Naive thymus-derived CD8-positive, alpha-beta T cell (primary cell): Measurements from ENCODE around the gene RAET1G. TPM values are rescaled to one million over a fixed set of nuclear protein-coding genes. Genes with fewer than 3 reads are reported as not detected.
"Not testable (repeated sequence)": the region's sequence is repeated elsewhere in the genome, so short reads cannot be mapped to it uniquely, and the experiment has no call there.

Experiments used
- ATAC-seq, 2 donors: fragments of 150-1000 bp; cut with Tn5 transposase in 1 of 2; sonication (Bioruptor Pico), chemical (Tn5 transposase) in 1 of 2; 1 replicate in 1 of 2; 2 replicates in 1 of 2; pipeline ENCODE4 v1.10.0; 2021; ENCODE audit warnings: mild to moderate bottlenecking in 2 of 2, moderate library complexity in 2 of 2
- POLR2A ChIA-PET: fragments of 350-600 bp; sonication (Branson Sonifier 250); formaldehyde crosslinking; loops from one replicate; lab custom pipeline; 2021; ENCODE audit warnings: antibody characterized with exemption; lab: Charles Lee
- DNase-seq, 10 donors: peaks; one replicate each; pipeline versions ENCODE4 v3.0.0 to v3.0.0-alpha.2; 2020 to 2022
- H3K27ac Mint-ChIP-seq, 10 donors: one replicate each; pipeline ENCODE4 v1.8.0; 2020 to 2022; ENCODE audit warnings: mild to moderate bottlenecking in 10 of 10, mixed read lengths in 10 of 10, moderate library complexity in 4 of 10, inconsistent platforms in 1 of 10
- H3K27me3 Mint-ChIP-seq, 5 donors: one replicate each; pipeline ENCODE4 v1.8.0; 2021 to 2022; ENCODE audit warnings: mixed read lengths in 5 of 5
- H3K36me3 Mint-ChIP-seq, 3 donors: one replicate each; pipeline ENCODE4 v1.8.0; 2020 to 2022; ENCODE audit warnings: mixed read lengths in 3 of 3, mild to moderate bottlenecking in 2 of 3, inconsistent platforms in 1 of 3
- H3K4me1 Mint-ChIP-seq, 4 donors: one replicate each; pipeline ENCODE4 v1.8.0; 2021 to 2022; ENCODE audit warnings: mixed read lengths in 4 of 4
- H3K4me3 Mint-ChIP-seq, 10 donors: one replicate each; pipeline ENCODE4 v1.8.0; 2020 to 2022; ENCODE audit warnings: mild to moderate bottlenecking in 10 of 10, mixed read lengths in 10 of 10, moderate library complexity in 6 of 10, inconsistent platforms in 1 of 10
- H3K9me3 Mint-ChIP-seq, 9 donors: one replicate each; pipeline ENCODE4 v1.8.0; 2020 to 2022; ENCODE audit warnings: mixed read lengths in 9 of 9, mild to moderate bottlenecking in 3 of 9, inconsistent platforms in 1 of 9, moderate library complexity in 1 of 9
- polyA plus RNA-seq, 3 donors: library from polyadenylated mRNA; unstranded; fragments of 300-500 nt; fragmentation: Illumina TruSeq; gene quantifications; one replicate each; pipeline ENCODE4 v1.2.3, GENCODE V29; 2021
- total RNA-seq, 8 experiments: library from RNA in 2 of 8; stranded (reverse) in 2 of 8; gene quantifications; one replicate each; pipeline ENCODE4 v1.2.3 and lab custom pipeline; 2021 to 2026

The RAET1G gene
- total and polyA plus RNA-seq, 5 experiments from 2014 or later = not detected

- ATAC-seq = no peak
- Mint-ChIP-seq H3K4me3 (no peak overlapping the region), H3K36me3 (no peaks in the 10 kb centered on the region), H3K27ac (no peak overlapping the region), H3K4me1 (peaks cover 7 to 9% (median 8%) of the 10 kb centered on the region in 4 donors), H3K9me3 (no peaks in the 10 kb centered on the region), H3K27me3 (peaks cover 49 to 72% (median 68%) of the 10 kb centered on the region in 5 donors)
- DNase-seq = no peak
- POLR2A ChIA-PET = no interaction called here
Observed at GRCh38 chr6:149951096-149951495, 28.2 kb upstream of the RAET1G start.

GRCh38 chr6:149950423-149950822, 27.5 kb upstream of the RAET1G start:
- Mint-ChIP-seq H3K4me3 (no peak overlapping the region), H3K4me1 (peaks cover 4 to 9% (median 8%) of the 10 kb centered on the region in 4 donors), H3K9me3 (no peaks in the 10 kb centered on the region), H3K36me3 (no peaks in the 10 kb centered on the region), H3K27me3 (peaks cover 42 to 66% (median 61%) of the 10 kb centered on the region in 5 donors), H3K27ac (no peak overlapping the region)
- ATAC-seq = no peak
- no peak for DNase-seq
- POLR2A ChIA-PET = no interaction called here

DNA sequence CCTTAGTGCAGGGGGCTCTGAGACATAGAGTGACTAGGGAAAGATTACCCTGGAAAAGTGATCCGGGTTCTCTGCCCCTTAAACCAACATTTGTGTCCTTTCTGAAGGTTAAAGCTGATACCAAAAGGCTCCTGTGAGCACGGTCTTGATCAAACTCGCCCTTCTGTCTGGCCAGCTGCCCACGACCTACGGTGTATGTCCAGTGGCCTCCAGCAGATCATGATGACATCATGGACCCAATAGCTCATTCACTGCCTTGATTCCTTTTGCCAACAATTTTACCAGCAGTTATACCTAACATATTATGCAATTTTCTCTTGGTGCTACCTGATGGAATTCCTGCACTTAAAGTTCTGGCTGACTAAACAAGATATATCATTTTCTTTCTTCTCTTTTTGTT, 25.7 kb upstream of the RAET1G start:
- POLR2A ChIA-PET = no interaction called here
- no peaks in the 10 kb centered on the region for H3K9me3 Mint-ChIP-seq
- H3K27me3 Mint-ChIP-seq = peaks cover 38 to 55% (median 55%) of the 10 kb centered on the region in 5 donors
- no peaks in the 10 kb centered on the region for H3K36me3 Mint-ChIP-seq
- H3K27ac Mint-ChIP-seq = peak overlapping the region in 1 of 10 donors; percentile 9
- H3K4me3 Mint-ChIP-seq = no peak overlapping the region
- DNase-seq (no peak), ATAC-seq (no peak)
- peaks cover 0 to 2% (median 1%) of the 10 kb centered on the region in 4 donors for H3K4me1 Mint-ChIP-seq

- no peak for ATAC-seq
- H3K9me3 Mint-ChIP-seq = no peaks in the 10 kb centered on the region
- peaks cover 32 to 51% (median 49%) of the 10 kb centered on the region in 5 donors for H3K27me3 Mint-ChIP-seq
- no peak overlapping the region for H3K4me3 Mint-ChIP-seq
- no peaks in the 10 kb centered on the region for H3K36me3 Mint-ChIP-seq
- peaks cover 0 to 1% (median 0%) of the 10 kb centered on the region in 4 donors for H3K4me1 Mint-ChIP-seq
- POLR2A ChIA-PET = no interaction called here
- no peak overlapping the region for H3K27ac Mint-ChIP-seq
- DNase-seq = no peak
Observed at GRCh38 chr6:149948011-149948410, 25.1 kb upstream of the RAET1G start.

DNA sequence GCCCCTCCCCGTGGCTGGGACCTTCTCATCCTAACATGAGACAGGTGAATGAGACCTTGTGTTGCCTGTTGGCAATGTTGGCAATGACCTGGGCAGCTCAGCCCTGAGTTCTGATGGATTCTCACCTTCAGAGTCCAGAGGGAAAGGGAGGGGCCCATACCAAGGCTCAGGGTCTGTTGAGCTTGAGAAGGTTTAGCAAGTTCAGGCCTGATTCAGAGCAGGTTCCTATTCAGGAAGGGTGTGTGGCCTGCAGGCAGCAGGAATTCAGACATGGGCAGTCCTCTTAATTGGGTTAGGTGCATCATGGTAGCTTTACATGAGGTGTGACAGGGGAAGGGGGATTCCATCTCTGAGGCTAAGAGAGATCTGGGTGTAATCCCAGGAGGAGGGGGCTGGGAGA, 24.6 kb upstream of the RAET1G start:
- DNase-seq, H3K36me3 Mint-ChIP-seq, H3K27ac Mint-ChIP-seq, H3K4me3 Mint-ChIP-seq, H3K4me1 Mint-ChIP-seq, ATAC-seq, POLR2A ChIA-PET, H3K9me3 Mint-ChIP-seq: not testable (repeated sequence)
- peaks cover 27 to 46% (median 44%) of the 10 kb centered on the region in 5 donors for H3K27me3 Mint-ChIP-seq

DNA sequence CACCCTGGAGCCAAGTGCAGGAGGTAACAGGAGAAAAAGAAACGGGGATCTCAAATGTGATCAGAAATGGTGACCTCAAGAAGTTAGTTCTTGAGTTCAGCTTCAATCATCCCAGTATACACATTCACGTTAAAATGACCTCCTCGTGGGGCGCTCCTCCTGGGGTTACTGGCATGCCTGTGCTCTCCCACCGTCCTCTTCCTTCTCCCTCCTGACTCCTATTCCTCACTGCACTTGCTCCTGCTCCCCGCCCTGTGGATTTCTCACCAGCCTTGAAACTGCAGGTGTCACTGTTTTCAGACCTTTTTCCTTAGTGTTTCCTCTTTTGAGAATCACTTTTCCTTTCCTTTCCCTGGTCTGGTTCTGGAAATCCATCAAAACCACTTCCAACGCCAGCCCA, 23.7 kb upstream of the RAET1G start:
- H3K4me3 Mint-ChIP-seq, ATAC-seq, H3K27ac Mint-ChIP-seq, H3K9me3 Mint-ChIP-seq, POLR2A ChIA-PET, DNase-seq, H3K36me3 Mint-ChIP-seq: not testable (repeated sequence)
- Mint-ChIP-seq H3K27me3 (peaks cover 23 to 40% (median 35%) of the 10 kb centered on the region in 5 donors), H3K4me1 (peaks cover 4 to 11% (median 9%) of the 10 kb centered on the region in 4 donors)

- H3K36me3 Mint-ChIP-seq, ATAC-seq, POLR2A ChIA-PET, H3K9me3 Mint-ChIP-seq, H3K4me3 Mint-ChIP-seq, DNase-seq: not testable (repeated sequence)
- H3K4me1 Mint-ChIP-seq = peaks cover 7 to 19% (median 17%) of the 10 kb centered on the region in 4 donors
- peak overlapping the region in 1 of 10 donors; percentile 34 for H3K27ac Mint-ChIP-seq
- peaks cover 20 to 34% (median 26%) of the 10 kb centered on the region in 5 donors for H3K27me3 Mint-ChIP-seq
Observed at GRCh38 chr6:149945276-149945675, 22.4 kb upstream of the RAET1G start.

- DNase-seq, POLR2A ChIA-PET, H3K36me3 Mint-ChIP-seq, ATAC-seq, H3K9me3 Mint-ChIP-seq: not testable (repeated sequence)
- Mint-ChIP-seq H3K4me3 (peak overlapping the region; percentile 19 to 98 (median 93)), H3K4me1 (peaks cover 13 to 33% (median 32%) of the 10 kb centered on the region in 4 donors), H3K27ac (peak overlapping the region in 6 of 10 donors; percentile 36 to 98 (median 62)), H3K27me3 (peaks cover 21 to 37% (median 34%) of the 10 kb centered on the region in 5 donors)
Observed at GRCh38 chr6:149943321-149943720, 20.4 kb upstream of the RAET1G start.

- H3K27me3 Mint-ChIP-seq = peaks cover 20 to 38% (median 31%) of the 10 kb centered on the region in 5 donors
- H3K36me3 Mint-ChIP-seq = peaks cover 0 to 6% (median 1%) of the 10 kb centered on the region in 3 donors
- peak overlapping the region in 7 of 10 donors; percentile 40 to 98 (median 87) for H3K27ac Mint-ChIP-seq
Observed at GRCh38 chr6:149942461-149942829, 19.5 kb upstream of the RAET1G start.

DNA sequence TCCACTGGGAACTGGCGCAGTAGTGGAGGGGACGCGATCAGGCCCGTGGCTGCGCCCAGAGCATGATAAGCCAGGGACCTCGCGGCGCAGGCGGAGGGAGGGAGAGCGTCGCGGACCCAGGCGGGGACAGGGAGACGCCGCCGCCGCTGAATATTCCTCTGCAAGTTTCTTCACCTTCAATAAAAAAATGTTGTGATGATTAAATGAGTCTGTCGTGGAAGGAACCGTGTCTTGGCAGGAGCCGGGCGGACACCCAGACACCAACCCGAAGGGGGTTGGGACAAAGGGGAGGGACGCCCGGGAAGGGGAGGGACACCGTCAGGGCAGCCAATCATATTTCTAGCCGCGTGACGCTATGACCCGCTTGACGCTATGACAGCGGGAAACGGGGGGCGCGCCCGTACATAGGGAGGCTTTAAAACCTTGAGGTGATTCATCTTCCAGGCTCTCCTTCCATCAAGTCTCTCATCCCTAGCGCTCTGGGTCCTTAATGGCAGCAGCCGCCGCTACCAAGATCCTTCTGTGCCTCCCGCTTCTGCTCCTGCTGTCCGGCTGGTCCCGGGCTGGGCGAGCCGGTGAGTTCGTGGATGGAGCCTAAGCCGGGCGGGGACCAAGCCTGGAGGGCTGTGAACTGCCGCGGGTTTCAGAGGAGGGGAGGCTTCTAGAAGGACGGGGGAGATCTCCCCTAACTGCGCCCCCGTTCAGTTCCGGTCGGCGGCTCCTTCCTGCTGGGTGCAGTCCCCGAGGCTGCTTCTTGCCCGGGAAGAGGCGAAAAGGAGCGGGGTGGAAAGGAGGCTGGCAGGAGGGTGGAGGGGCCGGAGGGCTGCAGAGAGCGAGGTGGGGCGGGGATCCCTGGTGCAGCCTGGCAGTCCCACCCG, 18.9 kb upstream of the RAET1G start, which contains the start of gene ULBP2:
TSS of gene ULBP2 (plus strand) at position 432 of the 878 bp plus-strand sequence. CDS start at position 491, 59 bp downstream.
- peak within 1 kb of the TSS; percentile 71 to 98 (median 92) for H3K27ac Mint-ChIP-seq
- H3K4me3 Mint-ChIP-seq = peak within 1 kb of the TSS; percentile 88 to 98 (median 97)
- DNase-seq (peak; percentile 79 to 93 (median 90)), ATAC-seq (peak; percentile 87 to 89)
- peaks cover 0 to 6% (median 1%) of the 10 kb centered on the region in 3 donors for H3K36me3 Mint-ChIP-seq
- POLR2A ChIA-PET = no interaction called here
- H3K4me1 Mint-ChIP-seq = peaks cover 15 to 40% (median 39%) of the 10 kb centered on the region in 4 donors
- H3K27me3 Mint-ChIP-seq = peaks cover 26 to 44% (median 36%) of the 10 kb centered on the region in 5 donors
- peaks cover 0 to 2% (median 0%) of the 10 kb centered on the region in 9 donors for H3K9me3 Mint-ChIP-seq

More at GRCh38 chr6:149942461-149942829, 19.5 kb upstream of the RAET1G start:
- peak overlapping the region; percentile 73 to 98 (median 96) for H3K4me3 Mint-ChIP-seq
- ATAC-seq = peak in 1 of 2 donors; percentile 2
- H3K9me3 Mint-ChIP-seq = peaks cover 0 to 2% (median 0%) of the 10 kb centered on the region in 9 donors
- POLR2A ChIA-PET = no interaction called here
- peaks cover 15 to 40% (median 39%) of the 10 kb centered on the region in 4 donors for H3K4me1 Mint-ChIP-seq
- DNase-seq = no peak

DNA sequence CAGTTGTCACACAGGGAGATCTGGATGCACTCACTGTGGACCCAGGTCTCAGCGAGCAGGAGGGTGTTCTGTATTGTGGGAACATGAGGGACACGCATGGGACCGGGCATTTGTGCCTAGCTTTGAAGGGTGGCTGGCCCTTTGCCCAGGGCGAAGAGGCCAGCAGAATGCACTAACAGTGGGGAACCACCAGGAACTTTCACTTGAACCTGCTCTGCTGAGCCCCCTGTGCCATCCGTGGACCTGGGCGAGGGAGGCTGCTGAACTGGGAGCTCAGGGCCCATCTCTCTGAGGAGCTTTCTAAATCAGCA, 17.7 kb upstream of the RAET1G start:
- no peak for ATAC-seq
- no peak for DNase-seq
- Mint-ChIP-seq H3K9me3 (peaks cover 0 to 2% (median 0%) of the 10 kb centered on the region in 9 donors), H3K36me3 (peaks cover 0 to 6% (median 1%) of the 10 kb centered on the region in 3 donors), H3K4me3 (peak overlapping the region; percentile 19 to 97 (median 56)), H3K27me3 (peaks cover 34 to 54% (median 45%) of the 10 kb centered on the region in 5 donors), H3K4me1 (peaks cover 15 to 40% (median 39%) of the 10 kb centered on the region in 4 donors), H3K27ac (peak overlapping the region in 8 of 10 donors; percentile 7 to 65 (median 56))
- POLR2A ChIA-PET = no interaction called here

GRCh38 chr6:149939909-149940671, 17.2 kb upstream of the RAET1G start:
- DNase-seq = no peak
- POLR2A ChIA-PET = no interaction called here
- peak overlapping the region; percentile 19 to 97 (median 67) for H3K4me3 Mint-ChIP-seq

More at GRCh38 chr6:149939909-149940671, 17.2 kb upstream of the RAET1G start:
- Mint-ChIP-seq H3K36me3 (peaks cover 0 to 6% (median 1%) of the 10 kb centered on the region in 3 donors), H3K27ac (peak overlapping the region in 8 of 10 donors; percentile 7 to 65 (median 56)), H3K27me3 (peaks cover 36 to 58% (median 50%) of the 10 kb centered on the region in 5 donors), H3K9me3 (peaks cover 0 to 2% (median 0%) of the 10 kb centered on the region in 9 donors), H3K4me1 (peaks cover 15 to 40% (median 39%) of the 10 kb centered on the region in 4 donors)
- no peak for ATAC-seq
